ENCODE data around the gene CARD16.

CARD16 gene

GRCh38 chr11:104995001-104995408 lies 50.1 kb downstream of the CARD16 start:
- no peaks in the 10 kb centered on the region for H3K9me3 Mint-ChIP-seq
- no peaks in the 10 kb centered on the region for H3K36me3 Mint-ChIP-seq
- H3K27me3 Mint-ChIP-seq = no peaks in the 10 kb centered on the region
- CTCF ChIA-PET = no interaction called here
- peaks cover 18% of the 10 kb centered on the region for H3K4me1 Mint-ChIP-seq
- H3K4me3 Mint-ChIP-seq = no peak overlapping the region
- no peak for DNase-seq
- no peak overlapping the region for H3K27ac Mint-ChIP-seq

- Mint-ChIP-seq H3K4me1 (peaks cover 16% of the 10 kb centered on the region), H3K4me3 (no peak overlapping the region), H3K27me3 (no peaks in the 10 kb centered on the region), H3K9me3 (no peaks in the 10 kb centered on the region), H3K36me3 (no peaks in the 10 kb centered on the region), H3K27ac (no peak overlapping the region)
- CTCF ChIA-PET = no interaction called here
- no peak for DNase-seq
Measured at GRCh38 chr11:104992781-104993180, 52.4 kb downstream of the CARD16 start.

DNA sequence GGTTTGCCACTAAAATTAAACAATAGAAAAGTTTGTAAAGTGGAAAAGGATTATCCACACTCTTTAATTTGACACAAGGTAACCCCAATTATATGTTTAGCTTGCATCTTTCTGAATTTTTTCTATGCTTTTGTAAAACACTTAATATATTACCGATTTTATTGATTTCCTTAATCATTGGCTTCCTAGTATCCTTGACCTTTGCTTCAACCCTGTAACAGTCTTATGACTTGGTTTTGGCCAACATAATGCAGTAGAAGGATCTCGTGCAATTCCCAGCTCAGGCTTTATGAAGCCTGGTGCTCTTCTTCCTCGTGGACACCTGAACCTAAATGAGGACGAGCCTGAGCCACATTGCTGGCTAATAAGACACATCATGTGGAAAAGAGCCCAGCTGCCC lies 53.1 kb downstream of the CARD16 start:
- Mint-ChIP-seq H3K36me3 (no peaks in the 10 kb centered on the region), H3K4me3 (no peak overlapping the region), H3K27ac (no peak overlapping the region), H3K27me3 (no peaks in the 10 kb centered on the region), H3K9me3 (peaks cover 2% of the 10 kb centered on the region), H3K4me1 (peaks cover 16% of the 10 kb centered on the region)
- CTCF ChIA-PET = no interaction called here
- no peak for DNase-seq

Data from activated naive CD4-positive, alpha-beta T cell treated with anti-CD3 and anti-CD28 coated beads, Interleukin-2, amount 10 ng/mL, durations not matched to agents 7 days and 5 days (primary cell).